ENCODE results near the gene ITPKB.
"Not testable (repeated sequence)": the region's sequence is repeated elsewhere in the genome, so short reads cannot be mapped to it uniquely, and the experiment has no call there.

The ITPKB gene

GRCh38 chr1:226751703-226752102, 12.6 kb upstream of the ITPKB start:
- Histone ChIP-seq H2AFZ (ENCODE audit: low read length) (no peak overlapping the region), H3K4me3 (ENCODE audit: low read depth, low read length, poor library complexity, severe bottlenecking) (no peak overlapping the region), H3K9ac (ENCODE audit: low read length) (no peak overlapping the region), H3K27ac (ENCODE audit: low read depth, low read length, poor library complexity, severe bottlenecking) (no peak overlapping the region), H3K36me3 (ENCODE audit: insufficient read depth, low read length) (no peaks in the 10 kb centered on the region), H4K20me1 (ENCODE audit: insufficient read depth, low read length) (no peaks in the 10 kb centered on the region), H3K4me1 (ENCODE audit: insufficient read depth, low read length, severe bottlenecking) (peaks cover 19% of the 10 kb centered on the region), H3F3A (ENCODE audit: insufficient read depth, low read length) (no peaks in the 10 kb centered on the region), H3K9me3 (ENCODE audit: low read length) (no peaks in the 10 kb centered on the region), H3K79me2 (ENCODE audit: insufficient read depth, low read length) (no peaks in the 10 kb centered on the region), H3K9me2 (ENCODE audit: low read depth, low read length) (no peaks in the 10 kb centered on the region), H3K27me3 (ENCODE audit: insufficient read depth, low read length) (no peaks in the 10 kb centered on the region), H3K4me2 (ENCODE audit: low read length) (no peak overlapping the region)
- no peak for TF ChIP-seq EZH2 (IDR thresholded peaks at IDR 0.05; ENCODE audit: borderline replicate concordance, low read length)

DNA sequence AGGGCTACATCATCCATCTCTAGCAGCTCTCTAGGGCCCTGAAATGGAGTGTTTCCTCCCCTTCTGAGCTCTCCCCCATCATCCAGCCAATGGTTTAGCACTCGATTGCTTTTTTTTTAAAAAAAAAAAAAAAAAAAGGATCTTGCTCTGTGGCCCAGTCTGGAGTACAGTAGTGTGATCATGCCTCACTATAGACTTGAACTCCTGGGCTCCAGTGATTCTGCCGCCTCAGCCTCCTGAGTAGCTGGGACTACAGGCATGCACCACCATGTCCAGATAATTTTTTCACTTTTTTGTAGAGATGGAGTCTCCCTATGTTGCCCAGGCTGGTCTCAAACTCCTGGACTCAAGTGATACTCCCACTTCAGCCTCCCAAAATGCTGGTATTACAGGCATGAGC, 12.1 kb upstream of the ITPKB start:
- no peaks in the 10 kb centered on the region for H4K20me1 ChIP-seq (ENCODE audit: insufficient read depth, low read length)
- H3K27ac ChIP-seq (ENCODE audit: low read depth, low read length, poor library complexity, severe bottlenecking), result no peak overlapping the region
- TF ChIP-seq CTCF (IDR thresholded peaks at IDR 0.05; ENCODE audit: low read length), result no peak
- no peaks in the 10 kb centered on the region for H3K9me3 ChIP-seq (ENCODE audit: low read length)
- no peak overlapping the region for H2AFZ ChIP-seq (ENCODE audit: low read length)
- no peaks in the 10 kb centered on the region for H3K36me3 ChIP-seq (ENCODE audit: insufficient read depth, low read length)
- H3K9ac ChIP-seq (ENCODE audit: low read length), result no peak overlapping the region
- peaks cover 19% of the 10 kb centered on the region for H3K4me1 ChIP-seq (ENCODE audit: insufficient read depth, low read length, severe bottlenecking)
- no peaks in the 10 kb centered on the region for H3K9me2 ChIP-seq (ENCODE audit: low read depth, low read length)
- H3K4me3 ChIP-seq (ENCODE audit: low read depth, low read length, poor library complexity, severe bottlenecking), result no peak overlapping the region
- H3K4me2 ChIP-seq (ENCODE audit: low read length), result no peak overlapping the region
- H3F3A ChIP-seq (ENCODE audit: insufficient read depth, low read length), result no peaks in the 10 kb centered on the region
- no peaks in the 10 kb centered on the region for H3K79me2 ChIP-seq (ENCODE audit: insufficient read depth, low read length)
- H3K27me3 ChIP-seq (ENCODE audit: insufficient read depth, low read length), result no peaks in the 10 kb centered on the region

- no peaks in the 10 kb centered on the region for H3K9me3 ChIP-seq (ENCODE audit: low read length)
- H3K36me3 ChIP-seq (ENCODE audit: insufficient read depth, low read length), result no peaks in the 10 kb centered on the region
- H3K9ac ChIP-seq (ENCODE audit: low read length), result no peak overlapping the region; the same call in 1 of the 2 replicates
- H3F3A ChIP-seq (ENCODE audit: insufficient read depth, low read length), result no peaks in the 10 kb centered on the region
- peak overlapping the region; percentile 17 for H3K27ac ChIP-seq (ENCODE audit: low read depth, low read length, poor library complexity, severe bottlenecking)
- peaks cover 19% of the 10 kb centered on the region for H3K4me1 ChIP-seq (ENCODE audit: insufficient read depth, low read length, severe bottlenecking)
- no peaks in the 10 kb centered on the region for H3K79me2 ChIP-seq (ENCODE audit: insufficient read depth, low read length)
- peak overlapping the region; percentile 41; the same call in 1 of the 2 replicates for H3K4me2 ChIP-seq (ENCODE audit: low read length)
- H3K9me2 ChIP-seq (ENCODE audit: low read depth, low read length), result no peaks in the 10 kb centered on the region
- H3K27me3 ChIP-seq (ENCODE audit: insufficient read depth, low read length), result no peaks in the 10 kb centered on the region
- H2AFZ ChIP-seq (ENCODE audit: low read length), result peak overlapping the region; percentile 93
- no peaks in the 10 kb centered on the region for H4K20me1 ChIP-seq (ENCODE audit: insufficient read depth, low read length)
- TF ChIP-seq EZH2 (IDR thresholded peaks at IDR 0.05; ENCODE audit: borderline replicate concordance, low read length), result no peak
- TF ChIP-seq CTCF (IDR thresholded peaks at IDR 0.05; ENCODE audit: low read length), result no peak
- no peak overlapping the region for H3K4me3 ChIP-seq (ENCODE audit: low read depth, low read length, poor library complexity, severe bottlenecking)
Observed at GRCh38 chr1:226749467-226749866, 10.4 kb upstream of the ITPKB start.

- H3F3A ChIP-seq (ENCODE audit: insufficient read depth, low read length), result no peaks in the 10 kb centered on the region
- H3K27me3 ChIP-seq (ENCODE audit: insufficient read depth, low read length), result no peaks in the 10 kb centered on the region
- H3K4me1 ChIP-seq (ENCODE audit: insufficient read depth, low read length, severe bottlenecking), result peaks cover 13% of the 10 kb centered on the region
- no peaks in the 10 kb centered on the region for H3K9me2 ChIP-seq (ENCODE audit: low read depth, low read length)
- H2AFZ ChIP-seq (ENCODE audit: low read length), result no peak overlapping the region
- no peak for TF ChIP-seq EZH2 (IDR thresholded peaks at IDR 0.05; ENCODE audit: borderline replicate concordance, low read length)
- H4K20me1 ChIP-seq (ENCODE audit: insufficient read depth, low read length), result no peaks in the 10 kb centered on the region
- no peaks in the 10 kb centered on the region for H3K36me3 ChIP-seq (ENCODE audit: insufficient read depth, low read length)
- H3K9me3 ChIP-seq (ENCODE audit: low read length), result 0 out of 2 replicates have a peak, but pooled peaks cover 3% of the 10 kb centered on the region
- no peak overlapping the region for H3K9ac ChIP-seq (ENCODE audit: low read length)
- H3K27ac ChIP-seq (ENCODE audit: low read depth, low read length, poor library complexity, severe bottlenecking), result no peak overlapping the region
- H3K4me3 ChIP-seq (ENCODE audit: low read depth, low read length, poor library complexity, severe bottlenecking), result no peak overlapping the region
- no peaks in the 10 kb centered on the region for H3K79me2 ChIP-seq (ENCODE audit: insufficient read depth, low read length)
- H3K4me2 ChIP-seq (ENCODE audit: low read length), result no peak overlapping the region
Observed at GRCh38 chr1:226748306-226748705, 9.2 kb upstream of the ITPKB start.

GRCh38 chr1:226747519-226748263, 8.6 kb upstream of the ITPKB start:
- not testable (repeated sequence) for H4K20me1 ChIP-seq (ENCODE audit: insufficient read depth, low read length); H3F3A ChIP-seq (ENCODE audit: insufficient read depth, low read length)

More at GRCh38 chr1:226747519-226748263, 8.6 kb upstream of the ITPKB start:
- H3K9me3 ChIP-seq (ENCODE audit: low read length); H2AFZ ChIP-seq (ENCODE audit: low read length); H3K4me3 ChIP-seq (ENCODE audit: low read depth, low read length, poor library complexity, severe bottlenecking); H3K36me3 ChIP-seq (ENCODE audit: insufficient read depth, low read length); H3K4me2 ChIP-seq (ENCODE audit: low read length); H3K9me2 ChIP-seq (ENCODE audit: low read depth, low read length); H3K9ac ChIP-seq (ENCODE audit: low read length); H3K27ac ChIP-seq (ENCODE audit: low read depth, low read length, poor library complexity, severe bottlenecking); H3K79me2 ChIP-seq (ENCODE audit: insufficient read depth, low read length); H3K27me3 ChIP-seq (ENCODE audit: insufficient read depth, low read length): not testable (repeated sequence)
- H3K4me1 ChIP-seq (ENCODE audit: insufficient read depth, low read length, severe bottlenecking), result peaks cover 11% of the 10 kb centered on the region
